ENCODE results near the gene HSPA4. TPM values are rescaled to one million over a fixed set of nuclear protein-coding genes. Genes with fewer than 3 reads are reported as not detected.

HSPA4 gene
- total RNA-seq, 1 experiment from 2014 or later: 70.6 TPM

DNA sequence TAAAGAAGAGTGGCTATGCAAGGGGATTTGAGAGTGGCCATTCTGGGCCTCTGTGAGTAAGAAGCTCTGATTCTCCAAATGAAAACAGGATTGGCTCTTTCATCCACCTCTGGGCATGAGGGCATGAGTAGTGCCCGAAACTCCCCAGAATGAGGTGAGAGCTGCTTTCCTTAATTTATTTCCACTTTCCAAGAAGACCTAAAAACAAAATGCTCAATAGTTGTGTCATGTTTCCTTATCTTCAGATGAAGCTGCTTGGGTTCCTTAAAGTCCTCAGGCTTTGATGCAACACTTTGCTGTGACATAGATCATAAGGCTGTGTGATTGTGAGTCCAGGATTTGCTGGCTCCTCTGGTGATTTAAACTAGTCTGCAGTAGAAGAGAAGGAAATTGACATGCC, 22.4 kb upstream of the HSPA4 start:
- no peak for DNase-seq

DNA sequence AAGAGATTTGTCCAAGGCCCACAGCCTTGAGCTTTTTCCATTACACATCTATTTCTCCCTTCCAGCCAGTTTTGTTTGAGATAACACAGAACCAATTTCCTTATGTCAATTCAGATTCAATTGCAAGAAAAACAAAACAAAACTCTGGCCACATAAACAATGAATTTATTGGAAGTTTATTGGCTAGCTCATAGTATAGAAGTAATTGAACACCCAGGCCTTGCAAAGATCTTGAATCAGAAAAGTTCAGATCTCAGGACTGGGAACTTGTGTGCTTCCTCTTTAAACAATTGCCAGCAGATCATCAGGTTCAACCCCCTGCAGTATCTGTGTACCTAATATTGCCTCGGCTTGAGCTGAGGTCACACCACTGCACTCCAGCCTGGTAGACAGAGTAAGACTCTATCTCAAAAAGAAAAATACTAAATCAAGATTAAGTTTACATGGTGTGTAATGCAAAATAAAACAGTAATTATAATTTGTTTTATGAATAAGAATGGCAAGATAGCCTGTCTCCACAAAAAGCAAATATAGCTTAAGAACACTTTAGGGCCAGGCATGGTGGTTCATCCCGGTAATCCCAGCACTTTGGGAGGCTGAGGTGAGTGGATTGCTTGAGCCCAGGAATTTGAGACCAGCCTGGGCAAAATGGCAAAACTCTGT, 21.3 kb upstream of the HSPA4 start:
- ChIA-PET POLR2A (ENCODE audit: unreplicated experiment) (interaction anchor here (0.6 kb wide), 1 partner anchor 37 kb away, joined by 3 read pairs; no protein-coding TSS in a partner anchor), CTCF (no interaction called here)
- no peak overlapping the region for H3K4me2 ChIP-seq (ENCODE audit: low read length)
- H2AFZ ChIP-seq (ENCODE audit: low read length): no peak overlapping the region
- peaks cover 6% of the 10 kb centered on the region for H3K79me2 ChIP-seq (ENCODE audit: low read length)
- H3K27me3 ChIP-seq (ENCODE audit: low read length): no peaks in the 10 kb centered on the region
- H3K9ac ChIP-seq (ENCODE audit: low read length): no peak overlapping the region
- no peak overlapping the region for H3K4me3 ChIP-seq (ENCODE audit: low read length)
- H4K20me1 ChIP-seq (ENCODE audit: low read length): no peaks in the 10 kb centered on the region
- H3K9me3 ChIP-seq (ENCODE audit: low read length): no peaks in the 10 kb centered on the region
- intact Hi-C loops (cut with micrococcal nuclease): no loop called here
- BruUV-seq (replicated peaks): no TSS peak
- no peak for ATAC-seq
- no peaks in the 10 kb centered on the region for H3F3A ChIP-seq (ENCODE audit: low read length, unreplicated experiment)
- DNase-seq: no peak
- no peaks in the 10 kb centered on the region for H3K4me1 ChIP-seq (ENCODE audit: insufficient read depth, low read length)
- no peaks in the 10 kb centered on the region for H3K9me2 ChIP-seq (replicated peaks; ENCODE audit: low read length)
- no peaks in the 10 kb centered on the region for H3K36me3 ChIP-seq (ENCODE audit: low read depth, low read length)
- TF ChIP-seq, protein P1, sequence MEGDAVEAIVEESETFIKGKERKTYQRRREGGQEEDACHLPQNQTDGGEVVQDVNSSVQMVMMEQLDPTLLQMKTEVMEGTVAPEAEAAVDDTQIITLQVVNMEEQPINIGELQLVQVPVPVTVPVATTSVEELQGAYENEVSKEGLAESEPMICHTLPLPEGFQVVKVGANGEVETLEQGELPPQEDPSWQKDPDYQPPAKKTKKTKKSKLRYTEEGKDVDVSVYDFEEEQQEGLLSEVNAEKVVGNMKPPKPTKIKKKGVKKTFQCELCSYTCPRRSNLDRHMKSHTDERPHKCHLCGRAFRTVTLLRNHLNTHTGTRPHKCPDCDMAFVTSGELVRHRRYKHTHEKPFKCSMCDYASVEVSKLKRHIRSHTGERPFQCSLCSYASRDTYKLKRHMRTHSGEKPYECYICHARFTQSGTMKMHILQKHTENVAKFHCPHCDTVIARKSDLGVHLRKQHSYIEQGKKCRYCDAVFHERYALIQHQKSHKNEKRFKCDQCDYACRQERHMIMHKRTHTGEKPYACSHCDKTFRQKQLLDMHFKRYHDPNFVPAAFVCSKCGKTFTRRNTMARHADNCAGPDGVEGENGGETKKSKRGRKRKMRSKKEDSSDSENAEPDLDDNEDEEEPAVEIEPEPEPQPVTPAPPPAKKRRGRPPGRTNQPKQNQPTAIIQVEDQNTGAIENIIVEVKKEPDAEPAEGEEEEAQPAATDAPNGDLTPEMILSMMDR (conservative IDR thresholded peaks at IDR 0.05; ENCODE audit: low read depth, low read length): no peak
- TF ChIP-seq EZH2phosphoT487 (IDR thresholded peaks at IDR 0.05; ENCODE audit: borderline replicate concordance, low read length) (no peak), EZH2 (IDR thresholded peaks at IDR 0.05; ENCODE audit: low read length, unreplicated experiment) (no peak)
- H3K27ac ChIP-seq (ENCODE audit: low read length): no peak overlapping the region

More for the DNA sequence above, 22.4 kb upstream of the HSPA4 start:
- ChIA-PET CTCF (no interaction called here), POLR2A (ENCODE audit: unreplicated experiment) (no interaction called here)
- intact Hi-C loops (cut with micrococcal nuclease): no loop called here
- Histone ChIP-seq H3F3A (ENCODE audit: low read length, unreplicated experiment) (no peaks in the 10 kb centered on the region), H3K9me3 (ENCODE audit: low read length) (no peaks in the 10 kb centered on the region), H3K36me3 (ENCODE audit: low read depth, low read length) (no peaks in the 10 kb centered on the region), H3K4me1 (ENCODE audit: insufficient read depth, low read length) (no peaks in the 10 kb centered on the region), H3K27me3 (ENCODE audit: low read length) (no peaks in the 10 kb centered on the region), H2AFZ (ENCODE audit: low read length) (no peak overlapping the region), H3K79me2 (ENCODE audit: low read length) (peaks cover 16% of the 10 kb centered on the region), H3K27ac (ENCODE audit: low read length) (no peak overlapping the region), H3K4me2 (ENCODE audit: low read length) (no peak overlapping the region), H3K9me2 (replicated peaks; ENCODE audit: low read length) (no peaks in the 10 kb centered on the region), H4K20me1 (ENCODE audit: low read length) (no peaks in the 10 kb centered on the region), H3K4me3 (ENCODE audit: low read length) (no peak overlapping the region), H3K9ac (ENCODE audit: low read length) (no peak overlapping the region)
- no peak for TF ChIP-seq EZH2 (IDR thresholded peaks at IDR 0.05; ENCODE audit: low read length, unreplicated experiment)
- no peak for TF ChIP-seq EZH2phosphoT487 (IDR thresholded peaks at IDR 0.05; ENCODE audit: borderline replicate concordance, low read length)
- TF ChIP-seq, protein P1 (conservative IDR thresholded peaks at IDR 0.05; ENCODE audit: low read depth, low read length): no peak
- no TSS peak for BruUV-seq (replicated peaks)
- no peak for ATAC-seq
